GM12865 (cell line): ENCODE measurements around the gene TUSC2.
"Not testable (repeated sequence)": the region's sequence is repeated elsewhere in the genome, so short reads cannot be mapped to it uniquely, and the experiment has no call there.

ENCODE experiments used
- DNase-seq: peaks from one replicate; pipeline ENCODE4 v3.0.0; 2010; ENCODE audit warnings: low read depth
- H3K4me3 ChIP-seq: 2 replicates; pipeline ENCODE4 v1.5.1; 2011; ENCODE audit warnings: mild to moderate bottlenecking, low read depth, low read length, control low read depth
- CTCF ChIP-seq: IDR thresholded peaks from 2 replicates; pipeline ENCODE4 v1.5.1; 2011; ENCODE audit warnings: low read length, control low read depth, low read depth, inconsistent platforms; ENCODE audit not compliant: insufficient read depth; ENCODE audit errors: missing control alignments

The TUSC2 gene

GRCh38 chr3:50288387-50289007 lies 39.5 kb downstream of the TUSC2 start:
- DNase-seq: no peak
- no peak overlapping the region for H3K4me3 ChIP-seq
- TF ChIP-seq CTCF: no peak

- DNase-seq: no peak
- TF ChIP-seq CTCF: no peak
- no peak overlapping the region for H3K4me3 ChIP-seq
These were observed 40.8 kb downstream of the TUSC2 start for GRCh38 chr3:50287262-50287661.

GRCh38 chr3:50286322-50287227 lies 41.4 kb downstream of the TUSC2 start:
- no peak for DNase-seq
- H3K4me3 ChIP-seq: no peak overlapping the region
- no peak for TF ChIP-seq CTCF

- DNase-seq, H3K4me3 ChIP-seq: not testable (repeated sequence)
These were observed 43.9 kb downstream of the TUSC2 start for GRCh38 chr3:50284121-50284520.

- H3K4me3 ChIP-seq: no peak overlapping the region
- no peak for DNase-seq
- no peak for TF ChIP-seq CTCF
These were observed 48.6 kb downstream of the TUSC2 start for GRCh38 chr3:50279255-50280016.

GRCh38 chr3:50278880-50279224 lies 49.2 kb downstream of the TUSC2 start, which contains the start of gene LSMEM2:
Gene LSMEM2, plus strand, starts transcription at chr3:50279087. Its CDS starts 27 bp downstream, at chr3:50279114.
- H3K4me3 ChIP-seq: no peak within 1 kb of the TSS
- no peak for TF ChIP-seq CTCF

More at GRCh38 chr3:50278880-50279224, 49.2 kb downstream of the TUSC2 start, which contains the start of gene LSMEM2:
- DNase-seq: no peak
